H9 (cell line): ENCODE results near the gene POLL. TPM values are rescaled to one million over a fixed set of nuclear protein-coding genes. Genes with fewer than 3 reads are reported as not detected.

Experiments
- DNase-seq: peaks from one replicate; pipeline ENCODE4 v3.0.0-alpha.2; 2017
- H2AFZ ChIP-seq: one replicate; pipeline ENCODE4 v1.6.1; 2013; ENCODE audit warnings: mild to moderate bottlenecking, low read length, control low read depth, moderate library complexity
- H2AK5ac ChIP-seq: 2 replicates; pipeline ENCODE4 v1.6.1; 2013; ENCODE audit warnings: low read length, control low read depth, mixed read lengths; ENCODE audit not compliant: insufficient read length
- H2BK120ac ChIP-seq: one replicate; pipeline ENCODE4 v1.6.1; 2013; ENCODE audit warnings: low read depth, mild to moderate bottlenecking, low read length, control low read depth, inconsistent platforms; ENCODE audit not compliant: poor library complexity, severe bottlenecking
- H2BK12ac ChIP-seq: 2 replicates; pipeline ENCODE4 v1.6.1; 2013; ENCODE audit warnings: low read length, control low read depth, mixed read lengths, low read depth; ENCODE audit not compliant: insufficient read length
- H2BK15ac ChIP-seq: 2 replicates; pipeline ENCODE4 v1.6.1; 2013; ENCODE audit warnings: low read depth, low read length, control low read depth
- H2BK20ac ChIP-seq: one replicate; pipeline ENCODE4 v1.6.1; 2013; ENCODE audit warnings: low read depth, mild to moderate bottlenecking, low read length, control low read depth, inconsistent platforms; ENCODE audit not compliant: poor library complexity, severe bottlenecking
- H2BK5ac ChIP-seq: 2 replicates; pipeline ENCODE4 v1.6.1; 2013; ENCODE audit warnings: low read length, control low read depth, mixed read lengths; ENCODE audit not compliant: insufficient read length
- H3K14ac ChIP-seq: 2 replicates; pipeline ENCODE4 v1.6.1; 2013; ENCODE audit warnings: low read length, control low read depth; ENCODE audit not compliant: insufficient read depth
- H3K18ac ChIP-seq: 2 replicates; pipeline ENCODE4 v1.6.1; 2013; ENCODE audit warnings: low read depth, mild to moderate bottlenecking, mixed read lengths, low read length, control low read depth; ENCODE audit not compliant: insufficient read length
- H3K23ac ChIP-seq: 2 replicates; pipeline ENCODE4 v1.6.1; 2013; ENCODE audit warnings: low read length, control low read depth, mixed read lengths, low read depth; ENCODE audit not compliant: insufficient read length
- H3K23me2 ChIP-seq: 2 replicates; pipeline ENCODE4 v1.6.1; 2013; ENCODE audit warnings: low read depth, mild to moderate bottlenecking, mixed read lengths, low read length, control low read depth; ENCODE audit not compliant: insufficient read length, poor library complexity, severe bottlenecking
- H3K27ac ChIP-seq: 2 replicates; pipeline ENCODE4 v1.5.1; 2013; ENCODE audit warnings: low read length, control low read depth, mixed read lengths, low read depth; ENCODE audit not compliant: insufficient read length
- H3K27me3 ChIP-seq: 2 replicates; pipeline ENCODE4 v1.6.1; 2013; ENCODE audit warnings: low read length, control low read depth, inconsistent platforms; ENCODE audit not compliant: insufficient read depth
- H3K4ac ChIP-seq: 2 replicates; pipeline ENCODE4 v1.6.1; 2013; ENCODE audit warnings: low read depth, mild to moderate bottlenecking, control low read depth, inconsistent platforms, low read length, moderate library complexity
- H3K4me1 ChIP-seq: 2 replicates; pipeline ENCODE4 v1.6.1; 2013; ENCODE audit warnings: low read length, control low read depth, inconsistent platforms; ENCODE audit not compliant: insufficient read depth
- H3K4me2 ChIP-seq: 2 replicates; pipeline ENCODE4 v1.6.1; 2013; ENCODE audit warnings: low read length, control low read depth, mixed read lengths; ENCODE audit not compliant: insufficient read length, insufficient read depth
- H3K56ac ChIP-seq: 2 replicates; pipeline ENCODE4 v1.6.1; 2013; ENCODE audit warnings: low read depth, mild to moderate bottlenecking, mixed read lengths, low read length, control low read depth; ENCODE audit not compliant: insufficient read length
- H3K79me1 ChIP-seq: 2 replicates; pipeline ENCODE4 v1.6.1; 2013; ENCODE audit warnings: low read depth, mild to moderate bottlenecking, moderate library complexity, low read length, control low read depth, inconsistent platforms; ENCODE audit not compliant: insufficient read depth, poor library complexity, severe bottlenecking
- H3K79me2 ChIP-seq: 2 replicates; pipeline ENCODE4 v1.6.1; 2013; ENCODE audit warnings: low read length, control low read depth, inconsistent platforms; ENCODE audit not compliant: insufficient read depth
- H3K9ac ChIP-seq: 2 replicates; pipeline ENCODE4 v1.6.1; 2013; ENCODE audit warnings: low read length, control low read depth, mixed read lengths; ENCODE audit not compliant: insufficient read length; ENCODE audit errors: extremely low read depth
- H3K9me3 ChIP-seq: one replicate; pipeline ENCODE4 v1.6.1; 2013; ENCODE audit warnings: low read depth, low read length, inconsistent platforms; ENCODE audit not compliant: control insufficient read depth
- H3T11ph ChIP-seq: one replicate; pipeline ENCODE4 v1.6.1; 2013; ENCODE audit warnings: mild to moderate bottlenecking, low read length, control low read depth, inconsistent platforms
- H4K20me1 ChIP-seq: one replicate; pipeline ENCODE4 v1.6.1; 2013; ENCODE audit not compliant: control insufficient read depth, insufficient read length, insufficient read depth
- H4K5ac ChIP-seq: 2 replicates; pipeline ENCODE4 v1.6.1; 2013; ENCODE audit warnings: low read depth, mild to moderate bottlenecking, mixed read lengths, low read length, control low read depth; ENCODE audit not compliant: insufficient read length
- H4K8ac ChIP-seq: replicated peaks from 2 replicates; pipeline ENCODE4 v1.6.1; 2013; ENCODE audit warnings: low read length, control low read depth, mixed read lengths, low read depth; ENCODE audit not compliant: insufficient read length
- H4K91ac ChIP-seq: 2 replicates; pipeline ENCODE4 v1.6.1; 2013; ENCODE audit warnings: low read depth, mild to moderate bottlenecking, moderate library complexity, mixed read lengths, low read length, control low read depth; ENCODE audit not compliant: insufficient read length
- H3K27ac Mint-ChIP-seq, 3 experiments: 2 replicates in 2 of 3; 3 replicates in 1 of 3; pipeline ENCODE4 v1.8.0; 2020 to 2021; ENCODE audit warnings: mixed read lengths in 3 of 3, mild to moderate bottlenecking in 1 of 3, moderate library complexity in 1 of 3
- H3K27me3 Mint-ChIP-seq: 2 replicates; pipeline ENCODE4 v1.8.0; 2021; ENCODE audit warnings: low read depth, mild to moderate bottlenecking, moderate library complexity, mixed read lengths
- H3K36me3 Mint-ChIP-seq, 3 experiments: 2 replicates in 2 of 3; 3 replicates in 1 of 3; pipeline ENCODE4 v1.8.0; 2020 to 2021; ENCODE audit warnings: low read depth in 3 of 3, mixed read lengths in 3 of 3; ENCODE audit not compliant: insufficient read depth in 1 of 3
- H3K4me1 Mint-ChIP-seq, 2 experiments: 2 replicates each; pipeline ENCODE4 v1.8.0; 2020; ENCODE audit warnings: mixed read lengths in 2 of 2
- H3K4me3 Mint-ChIP-seq, 2 experiments: 2 replicates in 1 of 2; 3 replicates in 1 of 2; pipeline ENCODE4 v1.8.0; 2020 to 2021; ENCODE audit warnings: mild to moderate bottlenecking in 2 of 2, mixed read lengths in 2 of 2, moderate library complexity in 1 of 2
- H3K9me3 Mint-ChIP-seq, 2 experiments: 2 replicates in 1 of 2; 3 replicates in 1 of 2; pipeline ENCODE4 v1.8.0; 2020; ENCODE audit warnings: mild to moderate bottlenecking in 2 of 2, mixed read lengths in 2 of 2, moderate library complexity in 1 of 2
- WGBS: extraction: QIAGEN DNeasy Blood & Tissue Kit; methylation state at CpG from one replicate; pipeline ENCODE4 v1.1.7; 2013; ENCODE audit warnings: missing lambda C conversion rate, low lambda C conversion rate, mixed read lengths; ENCODE audit not compliant: insufficient read length; ENCODE audit errors: extremely low coverage; 5-methylcytosine and 5-hydroxymethylcytosine counted together
- total RNA-seq: library from RNA; stranded (reverse); gene quantifications from 2 replicates; pipeline ENCODE4 v1.2.1, GENCODE V29; 2021
- TF ChIP-seq, protein P1 (sequence below): fragments of 200-600 bp; sonication (generic); conservative IDR thresholded peaks from 3 replicates; pipeline ENCODE4 v1.8.0; 2021; ENCODE audit warnings: antibody characterized with exemption, mild to moderate bottlenecking

The POLL gene
- total RNA-seq, 1 experiment from 2014 or later: 30.8 TPM

DNA sequence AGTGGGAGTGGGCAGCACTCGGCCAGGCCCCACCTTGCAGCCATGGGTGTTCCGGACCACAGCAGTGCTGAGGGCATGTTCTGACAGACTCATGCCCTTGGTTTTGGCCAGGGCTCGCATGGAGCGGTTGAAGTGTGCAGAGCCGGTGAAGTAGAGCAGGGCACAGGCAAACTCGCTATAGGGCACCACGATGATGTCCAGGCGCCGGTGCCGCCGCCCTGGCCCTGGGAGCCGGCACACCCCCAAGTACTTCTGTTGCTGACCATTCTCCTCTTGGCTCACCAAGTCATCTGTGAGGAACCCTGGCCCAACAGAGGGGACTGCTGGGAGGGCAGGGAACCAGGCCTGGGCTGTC, 8.6 kb downstream of the POLL start:
- Histone ChIP-seq H3K9ac (no peak overlapping the region), H3K79me2 (no peaks in the 10 kb centered on the region), H3K27ac (no peak overlapping the region), H4K8ac (no peak overlapping the region), H3K14ac (no peak overlapping the region), H2BK20ac (no peak overlapping the region), H3K4me2 (no peak overlapping the region), H4K5ac (no peak overlapping the region), H3K18ac (no peak overlapping the region), H2BK120ac (no peak overlapping the region), H4K91ac (no peak overlapping the region), H2AK5ac (no peak overlapping the region), H3K79me1 (no peaks in the 10 kb centered on the region), H2BK5ac (no peak overlapping the region), H3K23ac (no peak overlapping the region), H3T11ph (no peak overlapping the region), H3K23me2 (no peaks in the 10 kb centered on the region), H3K56ac (no peak overlapping the region), H4K20me1 (peaks cover 3% of the 10 kb centered on the region), H3K27me3 (no peaks in the 10 kb centered on the region), H3K9me3 (no peaks in the 10 kb centered on the region), H3K4me1 (0 out of 2 replicates have a peak, but pooled peaks cover 2% of the 10 kb centered on the region), H2BK15ac (no peak overlapping the region), H2AFZ (no peak overlapping the region), H3K4ac (no peak overlapping the region), H2BK12ac (no peak overlapping the region)
- no CpG with 5 or more reads among the region's 12 CpGs for WGBS
- Mint-ChIP-seq H3K36me3 (peaks cover 25 to 66% (median 52%) of the 10 kb centered on the region in 3 experiments), H3K27ac (no peak overlapping the region), H3K9me3 (peaks cover 3 to 8% of the 10 kb centered on the region in 2 experiments; a peak in 4 of 5 replicates), H3K4me1 (peaks cover 25 to 37% of the 10 kb centered on the region in 2 experiments), H3K4me3 (no peak overlapping the region), H3K27me3 (peaks cover 8% of the 10 kb centered on the region)
- DNase-seq: no peak
- TF ChIP-seq, protein P1, sequence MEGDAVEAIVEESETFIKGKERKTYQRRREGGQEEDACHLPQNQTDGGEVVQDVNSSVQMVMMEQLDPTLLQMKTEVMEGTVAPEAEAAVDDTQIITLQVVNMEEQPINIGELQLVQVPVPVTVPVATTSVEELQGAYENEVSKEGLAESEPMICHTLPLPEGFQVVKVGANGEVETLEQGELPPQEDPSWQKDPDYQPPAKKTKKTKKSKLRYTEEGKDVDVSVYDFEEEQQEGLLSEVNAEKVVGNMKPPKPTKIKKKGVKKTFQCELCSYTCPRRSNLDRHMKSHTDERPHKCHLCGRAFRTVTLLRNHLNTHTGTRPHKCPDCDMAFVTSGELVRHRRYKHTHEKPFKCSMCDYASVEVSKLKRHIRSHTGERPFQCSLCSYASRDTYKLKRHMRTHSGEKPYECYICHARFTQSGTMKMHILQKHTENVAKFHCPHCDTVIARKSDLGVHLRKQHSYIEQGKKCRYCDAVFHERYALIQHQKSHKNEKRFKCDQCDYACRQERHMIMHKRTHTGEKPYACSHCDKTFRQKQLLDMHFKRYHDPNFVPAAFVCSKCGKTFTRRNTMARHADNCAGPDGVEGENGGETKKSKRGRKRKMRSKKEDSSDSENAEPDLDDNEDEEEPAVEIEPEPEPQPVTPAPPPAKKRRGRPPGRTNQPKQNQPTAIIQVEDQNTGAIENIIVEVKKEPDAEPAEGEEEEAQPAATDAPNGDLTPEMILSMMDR: no peak
